H9 (cell line): ENCODE measurements around the gene MYO7B. TPM values are rescaled to one million over a fixed set of nuclear protein-coding genes. Genes with fewer than 3 reads are reported as not detected.

Source experiments
- DNase-seq: peaks from one replicate; pipeline ENCODE4 v3.0.0-alpha.2; 2017
- H2AFZ ChIP-seq: one replicate; pipeline ENCODE4 v1.6.1; 2013; ENCODE audit warnings: mild to moderate bottlenecking, low read length, control low read depth, moderate library complexity
- H2AK5ac ChIP-seq: 2 replicates; pipeline ENCODE4 v1.6.1; 2013; ENCODE audit warnings: low read length, control low read depth, mixed read lengths; ENCODE audit not compliant: insufficient read length
- H2BK120ac ChIP-seq: one replicate; pipeline ENCODE4 v1.6.1; 2013; ENCODE audit warnings: low read depth, mild to moderate bottlenecking, low read length, control low read depth, inconsistent platforms; ENCODE audit not compliant: poor library complexity, severe bottlenecking
- H2BK12ac ChIP-seq: 2 replicates; pipeline ENCODE4 v1.6.1; 2013; ENCODE audit warnings: low read length, control low read depth, mixed read lengths, low read depth; ENCODE audit not compliant: insufficient read length
- H2BK15ac ChIP-seq: 2 replicates; pipeline ENCODE4 v1.6.1; 2013; ENCODE audit warnings: low read depth, low read length, control low read depth
- H2BK20ac ChIP-seq: one replicate; pipeline ENCODE4 v1.6.1; 2013; ENCODE audit warnings: low read depth, mild to moderate bottlenecking, low read length, control low read depth, inconsistent platforms; ENCODE audit not compliant: poor library complexity, severe bottlenecking
- H2BK5ac ChIP-seq: 2 replicates; pipeline ENCODE4 v1.6.1; 2013; ENCODE audit warnings: low read length, control low read depth, mixed read lengths; ENCODE audit not compliant: insufficient read length
- H3K14ac ChIP-seq: 2 replicates; pipeline ENCODE4 v1.6.1; 2013; ENCODE audit warnings: low read length, control low read depth; ENCODE audit not compliant: insufficient read depth
- H3K18ac ChIP-seq: 2 replicates; pipeline ENCODE4 v1.6.1; 2013; ENCODE audit warnings: low read depth, mild to moderate bottlenecking, mixed read lengths, low read length, control low read depth; ENCODE audit not compliant: insufficient read length
- H3K23ac ChIP-seq: 2 replicates; pipeline ENCODE4 v1.6.1; 2013; ENCODE audit warnings: low read length, control low read depth, mixed read lengths, low read depth; ENCODE audit not compliant: insufficient read length
- H3K23me2 ChIP-seq: 2 replicates; pipeline ENCODE4 v1.6.1; 2013; ENCODE audit warnings: low read depth, mild to moderate bottlenecking, mixed read lengths, low read length, control low read depth; ENCODE audit not compliant: insufficient read length, poor library complexity, severe bottlenecking
- H3K27ac ChIP-seq: 2 replicates; pipeline ENCODE4 v1.5.1; 2013; ENCODE audit warnings: low read length, control low read depth, mixed read lengths, low read depth; ENCODE audit not compliant: insufficient read length
- H3K27me3 ChIP-seq: 2 replicates; pipeline ENCODE4 v1.6.1; 2013; ENCODE audit warnings: low read length, control low read depth, inconsistent platforms; ENCODE audit not compliant: insufficient read depth
- H3K4ac ChIP-seq: 2 replicates; pipeline ENCODE4 v1.6.1; 2013; ENCODE audit warnings: low read depth, mild to moderate bottlenecking, control low read depth, inconsistent platforms, low read length, moderate library complexity
- H3K4me1 ChIP-seq: 2 replicates; pipeline ENCODE4 v1.6.1; 2013; ENCODE audit warnings: low read length, control low read depth, inconsistent platforms; ENCODE audit not compliant: insufficient read depth
- H3K4me2 ChIP-seq: 2 replicates; pipeline ENCODE4 v1.6.1; 2013; ENCODE audit warnings: low read length, control low read depth, mixed read lengths; ENCODE audit not compliant: insufficient read length, insufficient read depth
- H3K56ac ChIP-seq: 2 replicates; pipeline ENCODE4 v1.6.1; 2013; ENCODE audit warnings: low read depth, mild to moderate bottlenecking, mixed read lengths, low read length, control low read depth; ENCODE audit not compliant: insufficient read length
- H3K79me1 ChIP-seq: 2 replicates; pipeline ENCODE4 v1.6.1; 2013; ENCODE audit warnings: low read depth, mild to moderate bottlenecking, moderate library complexity, low read length, control low read depth, inconsistent platforms; ENCODE audit not compliant: insufficient read depth, poor library complexity, severe bottlenecking
- H3K79me2 ChIP-seq: 2 replicates; pipeline ENCODE4 v1.6.1; 2013; ENCODE audit warnings: low read length, control low read depth, inconsistent platforms; ENCODE audit not compliant: insufficient read depth
- H3K9ac ChIP-seq: 2 replicates; pipeline ENCODE4 v1.6.1; 2013; ENCODE audit warnings: low read length, control low read depth, mixed read lengths; ENCODE audit not compliant: insufficient read length; ENCODE audit errors: extremely low read depth
- H3K9me3 ChIP-seq: one replicate; pipeline ENCODE4 v1.6.1; 2013; ENCODE audit warnings: low read depth, low read length, inconsistent platforms; ENCODE audit not compliant: control insufficient read depth
- H3T11ph ChIP-seq: one replicate; pipeline ENCODE4 v1.6.1; 2013; ENCODE audit warnings: mild to moderate bottlenecking, low read length, control low read depth, inconsistent platforms
- H4K20me1 ChIP-seq: one replicate; pipeline ENCODE4 v1.6.1; 2013; ENCODE audit not compliant: control insufficient read depth, insufficient read length, insufficient read depth
- H4K5ac ChIP-seq: 2 replicates; pipeline ENCODE4 v1.6.1; 2013; ENCODE audit warnings: low read depth, mild to moderate bottlenecking, mixed read lengths, low read length, control low read depth; ENCODE audit not compliant: insufficient read length
- H4K8ac ChIP-seq: replicated peaks from 2 replicates; pipeline ENCODE4 v1.6.1; 2013; ENCODE audit warnings: low read length, control low read depth, mixed read lengths, low read depth; ENCODE audit not compliant: insufficient read length
- H4K91ac ChIP-seq: 2 replicates; pipeline ENCODE4 v1.6.1; 2013; ENCODE audit warnings: low read depth, mild to moderate bottlenecking, moderate library complexity, mixed read lengths, low read length, control low read depth; ENCODE audit not compliant: insufficient read length
- H3K27ac Mint-ChIP-seq, 3 experiments: 2 replicates in 2 of 3; 3 replicates in 1 of 3; pipeline ENCODE4 v1.8.0; 2020 to 2021; ENCODE audit warnings: mixed read lengths in 3 of 3, mild to moderate bottlenecking in 1 of 3, moderate library complexity in 1 of 3
- H3K27me3 Mint-ChIP-seq: 2 replicates; pipeline ENCODE4 v1.8.0; 2021; ENCODE audit warnings: low read depth, mild to moderate bottlenecking, moderate library complexity, mixed read lengths
- H3K36me3 Mint-ChIP-seq, 3 experiments: 2 replicates in 2 of 3; 3 replicates in 1 of 3; pipeline ENCODE4 v1.8.0; 2020 to 2021; ENCODE audit warnings: low read depth in 3 of 3, mixed read lengths in 3 of 3; ENCODE audit not compliant: insufficient read depth in 1 of 3
- H3K4me1 Mint-ChIP-seq, 2 experiments: 2 replicates each; pipeline ENCODE4 v1.8.0; 2020; ENCODE audit warnings: mixed read lengths in 2 of 2
- H3K4me3 Mint-ChIP-seq, 2 experiments: 2 replicates in 1 of 2; 3 replicates in 1 of 2; pipeline ENCODE4 v1.8.0; 2020 to 2021; ENCODE audit warnings: mild to moderate bottlenecking in 2 of 2, mixed read lengths in 2 of 2, moderate library complexity in 1 of 2
- H3K9me3 Mint-ChIP-seq, 2 experiments: 2 replicates in 1 of 2; 3 replicates in 1 of 2; pipeline ENCODE4 v1.8.0; 2020; ENCODE audit warnings: mild to moderate bottlenecking in 2 of 2, mixed read lengths in 2 of 2, moderate library complexity in 1 of 2
- WGBS: extraction: QIAGEN DNeasy Blood & Tissue Kit; methylation state at CpG from one replicate; pipeline ENCODE4 v1.1.7; 2013; ENCODE audit warnings: missing lambda C conversion rate, low lambda C conversion rate, mixed read lengths; ENCODE audit not compliant: insufficient read length; ENCODE audit errors: extremely low coverage; 5-methylcytosine and 5-hydroxymethylcytosine counted together
- total RNA-seq: library from RNA; stranded (reverse); gene quantifications from 2 replicates; pipeline ENCODE4 v1.2.1, GENCODE V29; 2021
- TF ChIP-seq, protein P1 (sequence below): fragments of 200-600 bp; sonication (generic); conservative IDR thresholded peaks from 3 replicates; pipeline ENCODE4 v1.8.0; 2021; ENCODE audit warnings: antibody characterized with exemption, mild to moderate bottlenecking

MYO7B gene
- total RNA-seq, 1 experiment from 2014 or later: not detected

DNA sequence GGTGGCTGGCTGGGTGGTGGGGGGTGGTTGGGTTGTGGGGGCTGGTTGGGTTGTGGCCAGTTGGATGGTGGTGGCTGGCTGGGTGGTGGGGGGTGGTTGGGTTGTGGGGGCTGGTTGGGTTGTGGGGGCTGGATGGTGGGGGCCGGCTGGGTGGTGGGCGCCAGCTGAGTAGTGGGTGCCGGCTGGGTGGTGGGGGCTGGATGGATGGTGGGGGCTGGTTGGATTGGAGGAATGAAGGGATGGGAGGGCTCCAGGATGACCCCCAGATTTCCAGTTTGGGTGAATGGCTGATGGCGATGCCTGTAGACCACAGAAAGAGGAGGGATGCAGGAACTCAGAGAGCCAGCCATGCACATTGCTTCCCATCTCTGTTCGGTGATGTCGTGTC is 83.7 kb downstream of the MYO7B start:
- no peak overlapping the region for H3K23ac ChIP-seq
- Mint-ChIP-seq H3K9me3 (no peaks in the 10 kb centered on the region), H3K27me3 (peaks cover 7% of the 10 kb centered on the region), H3K4me1 (no peaks in the 10 kb centered on the region), H3K36me3 (no peaks in the 10 kb centered on the region; a peak in 1 of 7 replicates), H3K4me3 (no peak overlapping the region), H3K27ac (no peak overlapping the region)
- H3K14ac ChIP-seq: no peak overlapping the region
- H3K9ac ChIP-seq: no peak overlapping the region
- H3K9me3 ChIP-seq: no peaks in the 10 kb centered on the region
- no peak overlapping the region for H4K8ac ChIP-seq
- no peak overlapping the region for H3K4me2 ChIP-seq
- H3T11ph ChIP-seq: no peak overlapping the region
- H2BK12ac ChIP-seq: no peak overlapping the region
- H3K79me2 ChIP-seq: no peaks in the 10 kb centered on the region
- H2AFZ ChIP-seq: no peak overlapping the region
- H4K5ac ChIP-seq: no peak overlapping the region
- no peak overlapping the region for H2BK120ac ChIP-seq
- H3K27me3 ChIP-seq: no peaks in the 10 kb centered on the region
- H3K27ac ChIP-seq: no peak overlapping the region
- H2AK5ac ChIP-seq: no peak overlapping the region
- TF ChIP-seq, protein P1, sequence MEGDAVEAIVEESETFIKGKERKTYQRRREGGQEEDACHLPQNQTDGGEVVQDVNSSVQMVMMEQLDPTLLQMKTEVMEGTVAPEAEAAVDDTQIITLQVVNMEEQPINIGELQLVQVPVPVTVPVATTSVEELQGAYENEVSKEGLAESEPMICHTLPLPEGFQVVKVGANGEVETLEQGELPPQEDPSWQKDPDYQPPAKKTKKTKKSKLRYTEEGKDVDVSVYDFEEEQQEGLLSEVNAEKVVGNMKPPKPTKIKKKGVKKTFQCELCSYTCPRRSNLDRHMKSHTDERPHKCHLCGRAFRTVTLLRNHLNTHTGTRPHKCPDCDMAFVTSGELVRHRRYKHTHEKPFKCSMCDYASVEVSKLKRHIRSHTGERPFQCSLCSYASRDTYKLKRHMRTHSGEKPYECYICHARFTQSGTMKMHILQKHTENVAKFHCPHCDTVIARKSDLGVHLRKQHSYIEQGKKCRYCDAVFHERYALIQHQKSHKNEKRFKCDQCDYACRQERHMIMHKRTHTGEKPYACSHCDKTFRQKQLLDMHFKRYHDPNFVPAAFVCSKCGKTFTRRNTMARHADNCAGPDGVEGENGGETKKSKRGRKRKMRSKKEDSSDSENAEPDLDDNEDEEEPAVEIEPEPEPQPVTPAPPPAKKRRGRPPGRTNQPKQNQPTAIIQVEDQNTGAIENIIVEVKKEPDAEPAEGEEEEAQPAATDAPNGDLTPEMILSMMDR: no peak
- H4K91ac ChIP-seq: no peak overlapping the region
- H3K4ac ChIP-seq: no peak overlapping the region
- DNase-seq: no peak
- H2BK15ac ChIP-seq: no peak overlapping the region
- H4K20me1 ChIP-seq: no peaks in the 10 kb centered on the region
- H3K4me1 ChIP-seq: no peaks in the 10 kb centered on the region
- no peaks in the 10 kb centered on the region for H3K79me1 ChIP-seq
- no peak overlapping the region for H2BK5ac ChIP-seq
- no peak overlapping the region for H3K56ac ChIP-seq
- no peak overlapping the region for H2BK20ac ChIP-seq
- H3K18ac ChIP-seq: no peak overlapping the region
- no CpG with 5 or more reads among the region's 6 CpGs for WGBS
- no peaks in the 10 kb centered on the region for H3K23me2 ChIP-seq
